Thymus (tissue), 11 donors: ENCODE measurements around the gene FBXO47. TPM values are rescaled to one million over a fixed set of nuclear protein-coding genes. Genes with fewer than 3 reads are reported as not detected.
A peak's percentile ranks its signal among the peaks of the same experiment; 100 is the strongest.
"Not testable (repeated sequence)": the region's sequence is repeated elsewhere in the genome, so short reads cannot be mapped to it uniquely, and the experiment has no call there.

Experiments
- DNase-seq, 9 donors: peaks; one replicate each; pipeline ENCODE4 v3.0.0-alpha.2; 2013; ENCODE audit warnings: low spot score in 9 of 9, low read depth in 6 of 9, missing footprints in 1 of 9
- H3K27ac ChIP-seq, 2 donors: one replicate each; pipeline ENCODE4 v1.5.1; 2013; ENCODE audit warnings: control low read depth in 1 of 2, low read depth in 1 of 2, low read length in 1 of 2, mild to moderate bottlenecking in 1 of 2, moderate library complexity in 1 of 2
- H3K27me3 ChIP-seq, 2 donors: one replicate each; pipeline ENCODE4 v1.5.1; 2013; ENCODE audit warnings: low read length in 1 of 2; ENCODE audit not compliant: control insufficient read depth in 2 of 2, insufficient read depth in 1 of 2
- H3K36me3 ChIP-seq, 2 donors: one replicate each; pipeline ENCODE4 v1.5.1; 2013; ENCODE audit warnings: low read length in 1 of 2, mild to moderate bottlenecking in 1 of 2, moderate library complexity in 1 of 2; ENCODE audit not compliant: control insufficient read depth in 2 of 2, insufficient read depth in 2 of 2
- H3K4me1 ChIP-seq, 2 donors: one replicate each; pipeline ENCODE4 v1.5.1; 2013; ENCODE audit warnings: low read length in 2 of 2; ENCODE audit not compliant: control insufficient read depth in 2 of 2, insufficient read depth in 2 of 2
- H3K4me3 ChIP-seq, 2 donors: one replicate each; pipeline ENCODE4 v1.5.1; 2013; ENCODE audit warnings: low read length in 2 of 2, control low read depth in 1 of 2, mild to moderate bottlenecking in 1 of 2
- H3K9me3 ChIP-seq, 2 donors: one replicate each; pipeline ENCODE4 v1.5.1; 2013; ENCODE audit warnings: low read length in 1 of 2, mild to moderate bottlenecking in 1 of 2; ENCODE audit not compliant: control insufficient read depth in 2 of 2, insufficient read depth in 1 of 2
- WGBS: extraction: QIAGEN DNeasy Blood & Tissue Kit; methylation state at CpG from one replicate; pipeline ENCODE4 v1.1.7; 2013; 5-methylcytosine and 5-hydroxymethylcytosine counted together
- polyA plus RNA-seq: library from polyadenylated mRNA; stranded (reverse); fragments of 200-250 nt; gene quantifications from one replicate; pipeline ENCODE4 v1.2.3, GENCODE V29; 2013
- total RNA-seq: library from RNA; stranded (reverse); fragments of 120-200 nt; gene quantifications from one replicate; pipeline ENCODE4 v1.2.4, GENCODE V29; 2013
- donor health status: healthy.

The FBXO47 gene
- total and polyA plus RNA-seq, 2 donors: not detected

DNA sequence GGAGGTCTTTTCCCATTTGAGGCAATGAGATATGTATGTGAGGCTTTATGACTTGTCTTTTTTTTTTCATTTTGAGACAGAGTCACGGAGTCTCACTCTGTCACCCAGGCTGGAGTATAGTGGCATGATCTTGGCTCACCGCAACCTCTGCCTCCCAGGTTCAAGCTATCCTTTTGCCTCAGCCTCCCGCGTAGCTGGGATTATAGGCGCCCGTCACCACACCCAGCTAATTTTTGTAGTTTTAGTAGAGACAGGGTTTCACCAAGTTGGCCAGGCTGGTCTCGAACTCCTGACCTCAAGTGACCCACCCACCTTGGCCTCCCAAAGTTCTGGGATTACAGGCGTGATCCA, 55.5 kb downstream of the FBXO47 start:
- peaks cover 65 to 82% of the 10 kb centered on the region in 2 donors for H3K36me3 ChIP-seq

GRCh38 chr17:38911081-38911730, 56.0 kb downstream of the FBXO47 start:
- DNase-seq: no peak
- Histone ChIP-seq H3K27me3 (no peaks in the 10 kb centered on the region), H3K27ac (no peak overlapping the region), H3K9me3 (peaks cover 0 to 6% of the 10 kb centered on the region in 2 donors), H3K36me3 (peaks cover 62 to 83% of the 10 kb centered on the region in 2 donors), H3K4me1 (peaks cover 0 to 17% of the 10 kb centered on the region in 2 donors), H3K4me3 (no peak overlapping the region)
- 92% methylated on average over 10 of the region's 10 CpGs for WGBS

More for the DNA sequence above, 55.5 kb downstream of the FBXO47 start:
- not testable (repeated sequence) for H3K9me3 ChIP-seq, H3K27ac ChIP-seq, DNase-seq, H3K27me3 ChIP-seq, H3K4me3 ChIP-seq
- peaks cover 0 to 16% of the 10 kb centered on the region in 2 donors for H3K4me1 ChIP-seq
- 98% methylated on average over 8 of the region's 8 CpGs for WGBS

- no peak for DNase-seq
- no peaks in the 10 kb centered on the region for H3K27me3 ChIP-seq
- H3K9me3 ChIP-seq: peaks cover 0 to 6% of the 10 kb centered on the region in 2 donors
- H3K4me1 ChIP-seq: peaks cover 0 to 17% of the 10 kb centered on the region in 2 donors
- H3K4me3 ChIP-seq: no peak overlapping the region
- no peak overlapping the region for H3K27ac ChIP-seq
- H3K36me3 ChIP-seq: peaks cover 60 to 84% of the 10 kb centered on the region in 2 donors
- WGBS: 98% methylated on average over 5 of the region's 5 CpGs
Measured at GRCh38 chr17:38910325-38910724, 56.9 kb downstream of the FBXO47 start.

DNA sequence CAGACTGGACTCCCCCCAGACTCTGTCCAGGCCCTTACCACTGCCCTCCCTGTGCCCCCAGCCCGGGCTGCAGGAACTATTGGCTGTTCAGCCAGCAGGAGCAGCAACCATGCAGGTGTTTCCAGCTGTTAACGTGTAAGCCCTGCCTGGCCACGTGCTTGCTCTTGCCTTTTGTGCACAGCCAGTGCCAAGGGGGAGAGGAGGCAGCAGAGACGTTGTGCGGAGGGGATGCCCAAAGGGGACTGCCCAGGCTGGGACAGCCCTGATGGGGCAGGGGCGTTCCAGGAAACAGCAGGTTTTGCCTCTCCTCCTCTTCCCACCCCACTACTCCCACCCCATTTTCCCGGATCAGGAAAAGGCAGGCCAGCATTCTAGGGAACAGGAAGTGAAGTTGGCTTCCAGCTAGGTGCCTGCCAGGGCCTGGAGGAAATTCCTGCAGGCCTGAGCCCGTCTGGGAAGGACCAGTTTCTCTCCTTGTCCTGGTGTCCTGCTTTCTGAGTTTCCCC, 58.5 kb downstream of the FBXO47 start:
- Histone ChIP-seq H3K36me3 (peaks cover 50 to 79% of the 10 kb centered on the region in 2 donors), H3K4me1 (peaks cover 0 to 17% of the 10 kb centered on the region in 2 donors), H3K27me3 (no peaks in the 10 kb centered on the region), H3K9me3 (peaks cover 0 to 6% of the 10 kb centered on the region in 2 donors), H3K4me3 (no peak overlapping the region), H3K27ac (no peak overlapping the region)
- DNase-seq: no peak
- 85% methylated on average over 8 of the region's 8 CpGs for whole genome bisulfite sequencing

- WGBS: 89% methylated on average over 15 of the region's 15 CpGs
- peaks cover 50 to 80% of the 10 kb centered on the region in 2 donors for H3K36me3 ChIP-seq
- H3K27me3 ChIP-seq: no peaks in the 10 kb centered on the region
- DNase-seq: no peak
- H3K27ac ChIP-seq: no peak overlapping the region
- peaks cover 0 to 6% of the 10 kb centered on the region in 2 donors for H3K9me3 ChIP-seq
- H3K4me3 ChIP-seq: no peak overlapping the region
- peaks cover 3 to 17% of the 10 kb centered on the region in 2 donors for H3K4me1 ChIP-seq
Measured at GRCh38 chr17:38907930-38908675, 59.1 kb downstream of the FBXO47 start.

DNA sequence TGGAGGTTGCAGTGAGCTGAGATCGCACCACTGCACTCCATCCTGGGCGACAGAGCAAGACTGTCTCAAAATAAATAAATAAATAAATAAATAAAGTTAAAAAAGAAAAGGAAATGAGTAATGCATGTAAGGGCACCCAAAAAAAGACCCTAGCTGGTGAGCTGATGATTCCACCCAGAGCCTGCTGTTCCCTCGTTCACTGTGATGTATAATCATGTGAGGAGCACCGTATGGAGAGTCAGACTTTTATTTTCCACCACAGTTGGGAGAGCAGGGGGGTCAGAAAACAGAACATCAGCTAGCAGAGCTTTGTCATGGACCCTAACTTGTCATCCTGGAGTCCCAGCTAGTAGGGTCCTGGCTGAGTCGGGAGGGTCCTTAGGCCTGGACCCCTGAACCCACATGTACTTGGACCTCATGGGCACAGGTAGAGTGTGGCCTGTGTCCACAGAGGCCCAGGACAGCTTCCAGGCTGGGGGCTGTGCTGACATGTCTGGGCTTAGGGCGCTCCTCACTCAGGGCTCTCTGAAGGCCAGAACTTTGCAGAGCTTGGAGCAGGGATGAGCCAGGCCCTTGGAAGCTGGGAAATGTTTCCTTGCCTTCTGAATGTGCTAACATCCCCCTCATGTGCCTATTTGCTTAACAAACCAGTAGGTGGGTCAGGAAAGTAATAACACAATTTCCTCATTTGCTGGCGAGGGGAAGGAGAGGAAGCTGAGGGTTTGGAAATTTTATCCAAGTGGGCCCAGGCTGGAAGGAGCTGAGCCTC, 60.6 kb downstream of the FBXO47 start:
- WGBS: 93% methylated on average over 7 of the region's 7 CpGs
- Histone ChIP-seq H3K27me3 (no peaks in the 10 kb centered on the region), H3K4me3 (no peak overlapping the region), H3K9me3 (peaks cover 0 to 6% of the 10 kb centered on the region in 2 donors), H3K27ac (peak overlapping the region in 1 of 2 donors; percentile 20), H3K4me1 (peaks cover 3 to 18% of the 10 kb centered on the region in 2 donors), H3K36me3 (peaks cover 48 to 79% of the 10 kb centered on the region in 2 donors)
- no peak for DNase-seq

DNA sequence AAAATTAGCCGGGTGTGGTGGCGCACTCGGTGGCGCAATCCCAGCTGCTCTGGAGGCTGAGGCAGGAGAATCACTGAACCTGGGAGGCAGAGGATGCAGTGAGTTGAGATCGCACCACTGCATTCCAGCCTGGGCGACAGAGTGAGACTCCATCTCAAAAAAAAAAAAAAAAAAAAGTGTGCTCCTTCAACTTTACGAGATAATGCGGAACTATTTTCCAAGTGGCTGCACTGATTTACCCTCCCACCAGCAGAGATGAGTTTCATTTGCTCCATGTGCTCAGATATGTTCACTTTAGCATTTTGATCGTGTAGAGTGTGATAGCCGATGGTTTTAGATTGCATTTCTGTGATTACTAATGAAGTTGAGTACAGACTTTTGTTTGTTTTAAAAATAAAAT, 61.8 kb downstream of the FBXO47 start:
- Histone ChIP-seq H3K4me3 (no peak overlapping the region), H3K27ac (no peak overlapping the region), H3K27me3 (no peaks in the 10 kb centered on the region), H3K9me3 (peaks cover 0 to 6% of the 10 kb centered on the region in 2 donors), H3K4me1 (peaks cover 9 to 30% of the 10 kb centered on the region in 2 donors), H3K36me3 (peaks cover 49 to 80% of the 10 kb centered on the region in 2 donors)
- no peak for DNase-seq
- WGBS: 96% methylated on average over 10 of the region's 10 CpGs

DNA sequence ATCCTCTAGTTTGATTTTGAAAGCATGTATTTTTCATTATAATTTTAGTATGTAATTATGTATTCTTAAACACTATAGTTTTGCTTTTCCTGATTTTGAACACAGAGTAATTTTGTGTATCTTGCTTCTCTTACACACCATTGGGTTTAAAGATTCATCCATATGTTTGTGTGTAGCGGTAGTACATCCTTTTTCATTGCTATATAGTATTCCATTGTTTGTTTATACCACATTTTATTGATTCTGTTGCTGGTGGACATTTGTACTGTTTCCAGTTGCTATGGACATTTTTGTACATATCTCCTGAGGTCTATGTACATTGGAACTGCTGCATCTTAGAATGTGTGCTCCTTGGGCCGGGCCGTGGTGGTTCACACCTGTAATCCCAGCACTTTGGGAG, 62.3 kb downstream of the FBXO47 start:
- H3K4me1 ChIP-seq: peaks cover 9 to 35% of the 10 kb centered on the region in 2 donors
- WGBS: 99% methylated on average over 3 of the region's 3 CpGs
- H3K36me3 ChIP-seq: peaks cover 46 to 77% of the 10 kb centered on the region in 2 donors

More for the DNA sequence above, 62.3 kb downstream of the FBXO47 start:
- Histone ChIP-seq H3K27me3 (no peaks in the 10 kb centered on the region), H3K4me3 (no peak overlapping the region), H3K27ac (no peak overlapping the region), H3K9me3 (peaks cover 0 to 6% of the 10 kb centered on the region in 2 donors)
- DNase-seq: no peak
